A172 (cell line): ENCODE results near the gene SSTR4. TPM values are rescaled to one million over a fixed set of nuclear protein-coding genes. Genes with fewer than 3 reads are reported as not detected.

Source experiments
- DNase-seq: peaks from one replicate; pipeline ENCODE4 v3.0.0-alpha.2; 2015; ENCODE audit warnings: low spot score
- total RNA-seq: library from RNA; depleted of rRNA; stranded (reverse); fragments of >200 nt; shearing (Covaris generic); gene quantifications from 2 replicates; pipeline ENCODE4 v1.2.3, GENCODE V29; 2014

The SSTR4 gene
- total RNA-seq, 1 experiment from 2014 or later: not detected

GRCh38 chr20:23065266-23066201 lies 30.4 kb downstream of the SSTR4 start:
- no peak for DNase-seq

DNA sequence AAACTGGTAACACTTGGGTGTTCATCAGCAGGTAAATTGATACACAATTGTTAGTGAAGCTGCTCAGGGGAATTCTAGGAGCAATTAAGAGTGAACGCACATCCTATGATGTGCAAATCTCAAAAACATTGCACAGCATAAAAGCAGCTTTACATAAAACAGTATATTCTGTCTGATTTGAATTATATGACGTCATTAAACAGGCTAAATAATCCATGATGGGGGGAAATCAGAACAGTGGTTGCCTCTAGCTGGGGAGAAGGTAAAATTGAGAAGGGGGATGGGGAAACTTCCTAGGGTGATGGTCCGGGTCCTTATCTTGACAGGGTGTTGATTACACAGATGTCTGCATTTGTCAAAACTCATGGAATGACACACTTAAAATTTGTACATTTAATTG lies 31.7 kb downstream of the SSTR4 start:
- no peak for DNase-seq

- DNase-seq: no peak
Observed at GRCh38 chr20:23068283-23068682, 33.2 kb downstream of the SSTR4 start.

DNA sequence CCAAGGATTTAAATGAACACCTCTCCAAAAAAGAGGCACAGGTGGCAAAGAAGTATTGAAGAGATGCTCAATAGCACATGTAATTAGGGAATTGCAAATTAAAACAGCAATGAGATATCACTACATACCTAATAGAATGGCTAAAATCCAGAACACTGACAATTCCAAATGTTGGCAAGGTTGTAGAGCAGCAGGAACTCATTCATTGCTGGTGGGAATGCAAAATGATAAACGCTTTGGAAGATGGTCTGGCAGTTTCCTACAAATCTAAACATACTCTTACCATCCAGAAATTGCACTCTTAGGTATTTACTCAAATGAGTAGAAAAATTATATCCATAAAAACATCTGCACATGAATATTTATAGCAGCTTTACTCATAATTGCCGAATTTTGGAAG lies 34.0 kb downstream of the SSTR4 start:
- DNase-seq: no peak

DNA sequence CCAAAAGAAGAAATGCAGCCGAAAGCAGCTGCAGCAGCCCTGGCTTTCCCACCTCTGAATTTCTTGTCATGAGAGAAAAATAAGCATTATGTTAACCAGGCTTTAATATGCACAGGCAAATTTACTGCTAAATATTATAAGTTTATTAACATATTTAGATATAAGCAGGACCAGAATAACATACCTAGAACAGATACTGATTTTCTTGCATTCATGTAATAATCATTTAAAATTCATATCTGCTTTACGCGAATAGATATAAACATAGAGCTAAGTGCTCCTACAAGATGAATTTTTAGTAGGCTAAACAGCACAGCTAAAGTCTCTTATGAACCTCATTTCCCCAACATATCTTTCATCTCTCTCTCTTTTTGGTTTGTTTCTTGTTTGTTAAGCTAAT lies 36.3 kb downstream of the SSTR4 start:
- DNase-seq: no peak

- no peak for DNase-seq
Observed at GRCh38 chr20:23071996-23072395, 36.9 kb downstream of the SSTR4 start.

GRCh38 chr20:23072892-23073586 lies 37.9 kb downstream of the SSTR4 start:
- no peak for DNase-seq

DNA sequence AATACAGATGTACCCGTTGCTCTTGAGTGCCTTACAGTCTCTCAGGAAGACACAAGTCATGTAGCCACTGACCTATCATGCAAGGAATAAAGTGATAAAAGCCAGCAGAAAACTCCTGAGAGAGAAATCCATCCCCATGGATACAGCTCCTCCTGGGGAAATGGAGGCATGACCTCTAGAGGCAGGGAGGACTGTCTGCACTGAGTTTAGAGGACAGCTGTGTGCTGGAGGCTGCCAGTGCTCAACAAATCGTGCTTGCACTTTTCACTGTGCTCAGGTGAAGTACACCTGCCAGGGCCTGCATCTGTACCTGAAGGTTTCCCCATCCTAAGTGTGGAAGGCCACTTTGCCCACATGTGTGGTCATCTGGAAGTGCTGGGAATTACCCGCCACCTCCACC lies 38.9 kb downstream of the SSTR4 start:
- DNase-seq: no peak

DNA sequence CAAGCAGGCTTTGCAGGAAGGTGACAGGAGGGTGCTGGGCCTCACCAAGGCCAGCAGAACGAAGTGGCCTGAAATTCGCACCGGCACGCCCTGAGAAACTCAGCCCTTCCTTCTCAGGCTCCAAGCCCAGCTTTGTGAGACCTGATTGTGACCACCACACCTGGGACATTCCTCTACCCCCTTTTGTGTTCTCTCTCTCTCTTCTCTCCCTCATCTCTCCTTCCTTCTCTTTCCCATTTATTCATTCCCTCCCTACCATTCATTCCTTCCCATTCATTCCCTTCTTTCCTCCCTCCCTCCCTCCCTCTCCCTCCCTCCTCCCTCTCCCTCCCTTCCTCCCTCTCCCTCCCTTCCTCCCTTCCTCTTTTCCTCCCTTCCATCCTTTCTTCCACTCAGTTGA lies 42.2 kb downstream of the SSTR4 start:
- no peak for DNase-seq

GRCh38 chr20:23078351-23079015 lies 43.4 kb downstream of the SSTR4 start:
- DNase-seq: no peak

DNA sequence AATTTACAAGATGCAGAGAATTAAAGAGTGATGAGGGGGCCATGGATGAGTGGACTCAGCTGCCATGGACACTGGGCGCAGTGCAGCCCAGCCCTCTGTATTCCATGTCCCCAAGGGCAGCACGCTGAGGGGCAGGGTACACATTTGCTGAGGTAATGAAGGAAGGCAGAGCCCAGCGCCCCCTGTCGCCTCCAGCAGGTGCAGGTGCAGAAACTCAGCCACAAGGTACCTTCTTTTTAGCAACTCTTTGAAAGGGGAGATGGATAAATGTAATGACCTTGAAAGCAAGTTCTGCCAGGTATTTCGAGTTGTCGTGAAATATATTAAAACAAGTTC lies 43.9 kb downstream of the SSTR4 start:
- no peak for DNase-seq

GRCh38 chr20:23079926-23080325 lies 44.8 kb downstream of the SSTR4 start:
- no peak for DNase-seq

DNA sequence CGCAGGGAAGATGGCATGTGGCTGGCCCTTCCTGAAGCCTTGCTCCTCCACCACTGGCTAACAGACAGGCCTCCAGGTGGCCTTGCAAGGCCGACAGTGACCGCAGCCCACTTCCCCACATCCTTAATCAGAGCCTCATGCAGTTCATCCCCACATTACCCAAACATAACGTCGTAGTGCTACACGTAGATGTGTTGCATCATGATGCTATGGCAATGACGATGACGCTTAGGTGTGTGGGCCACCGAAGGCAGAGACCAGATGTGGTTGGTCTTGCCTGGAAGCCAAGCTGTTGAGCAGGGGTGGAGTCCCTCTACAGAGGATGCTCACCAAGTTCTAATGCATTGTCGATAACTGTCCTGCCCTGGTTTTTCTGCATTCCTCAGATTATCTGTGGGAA lies 45.4 kb downstream of the SSTR4 start:
- no peak for DNase-seq

DNA sequence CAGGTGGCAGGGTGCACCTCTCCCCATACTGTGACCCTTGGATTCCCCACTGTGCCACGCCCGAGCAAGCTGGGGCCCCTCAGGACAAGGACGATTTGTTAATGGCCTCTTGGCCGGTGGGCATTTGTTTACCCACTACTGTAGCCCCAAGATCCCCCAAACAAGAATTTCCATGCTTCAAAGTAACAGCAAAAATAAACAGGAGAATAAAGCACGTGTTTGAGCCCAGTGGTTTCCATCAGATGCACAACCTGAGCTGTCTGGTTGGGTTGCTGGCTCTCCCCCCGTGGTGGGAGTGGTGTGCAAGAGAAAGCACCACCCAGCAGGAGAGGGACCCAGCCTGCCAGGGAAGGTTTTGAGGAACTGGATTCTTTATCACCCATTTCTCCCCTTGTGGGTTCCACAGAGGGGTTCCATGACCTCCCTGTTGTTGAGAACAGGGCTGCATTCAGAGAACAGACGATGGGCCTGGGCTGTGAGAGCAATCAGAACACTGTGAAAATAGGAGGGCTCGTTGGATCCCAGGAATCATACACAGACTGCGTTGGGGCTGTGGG lies 46.2 kb downstream of the SSTR4 start:
- no peak for DNase-seq

- DNase-seq: no peak
Observed at GRCh38 chr20:23082846-23083552, 47.9 kb downstream of the SSTR4 start.

DNA sequence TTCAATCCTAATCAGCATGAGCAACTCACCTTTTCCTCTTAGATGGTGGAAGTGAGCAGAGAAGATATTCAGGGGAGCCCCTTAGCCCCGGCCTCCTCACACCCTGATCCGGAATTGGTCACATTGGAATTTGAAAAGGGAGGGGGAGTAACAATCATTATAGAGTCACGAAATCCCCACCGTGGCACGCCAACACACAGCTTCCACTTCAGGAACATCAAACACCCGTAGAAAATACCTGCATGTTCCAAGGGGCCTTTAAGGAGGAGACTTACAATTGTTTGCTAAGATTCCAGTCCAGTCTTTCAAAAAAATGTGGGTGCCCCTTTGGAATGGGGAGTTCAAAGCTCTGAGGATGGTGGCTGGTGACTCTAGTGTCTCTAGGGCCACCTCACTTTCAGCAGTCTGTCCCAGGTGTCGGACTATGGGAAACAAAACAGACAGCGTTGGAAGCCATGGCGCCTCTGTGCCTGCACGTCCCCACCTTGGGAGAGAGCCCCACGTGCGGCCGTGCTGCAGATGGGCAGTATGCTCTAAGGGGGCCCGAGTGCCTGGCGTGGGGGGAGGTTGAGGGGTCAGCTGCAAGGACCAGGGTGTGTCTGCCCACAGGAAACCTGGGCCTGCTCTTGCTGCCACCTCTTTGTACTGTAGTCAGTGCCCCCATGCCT lies 48.6 kb downstream of the SSTR4 start:
- DNase-seq: no peak

DNA sequence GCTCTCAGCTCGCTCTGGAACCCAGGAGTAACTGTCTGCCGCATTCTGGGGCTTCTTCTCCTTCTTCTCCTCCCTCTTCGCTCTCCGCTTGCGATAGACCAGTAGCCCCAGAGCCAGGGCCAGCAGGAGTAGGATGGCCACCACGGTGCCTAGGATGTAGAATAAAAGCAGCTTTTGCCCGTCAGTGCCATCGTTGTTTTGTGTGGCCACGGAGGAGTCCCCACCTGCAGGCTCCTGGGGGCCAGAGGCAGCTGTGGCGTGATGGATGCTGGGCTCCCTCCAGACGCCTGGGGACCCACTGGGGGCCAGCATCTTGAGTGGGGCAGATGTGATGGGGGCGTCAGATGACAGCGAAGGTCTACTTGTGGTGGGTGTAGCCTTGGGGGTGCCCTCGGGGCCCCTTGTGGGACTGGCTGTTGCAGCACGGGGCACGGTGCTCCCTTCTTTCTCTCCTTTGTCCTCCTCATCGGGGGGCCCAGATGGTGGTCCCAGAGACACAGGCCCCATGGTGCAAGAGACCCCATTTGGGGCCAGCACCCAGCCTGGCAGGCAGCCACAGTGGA lies 49.3 kb downstream of the SSTR4 start:
- no peak for DNase-seq

DNA sequence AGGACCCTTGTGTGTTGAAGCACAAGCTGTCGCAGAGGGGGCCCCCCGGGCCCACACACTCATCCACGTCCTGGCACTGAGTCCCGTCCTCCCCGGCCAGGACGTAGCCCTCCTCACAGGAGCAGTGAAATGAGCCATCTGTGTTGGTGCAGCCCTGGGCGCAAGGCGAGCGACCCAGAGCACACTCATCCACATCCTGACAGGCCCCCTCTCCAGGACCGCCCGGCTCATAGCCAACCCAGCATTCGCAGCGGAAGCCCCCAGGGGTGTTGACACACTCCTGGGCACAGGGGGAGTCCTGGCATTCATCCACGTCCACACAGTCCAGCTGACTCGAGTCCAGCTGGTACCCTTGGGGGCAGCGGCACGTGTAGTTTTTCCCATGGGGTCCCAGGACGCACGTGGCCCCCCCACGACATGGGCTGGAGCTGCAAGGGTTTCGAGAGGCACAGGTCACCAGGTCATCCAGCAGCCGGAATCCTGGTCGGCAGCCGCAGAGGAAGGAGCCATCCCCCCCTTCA lies 49.8 kb downstream of the SSTR4 start:
- DNase-seq: no peak

- no peak for DNase-seq
Observed at GRCh38 chr20:23085436-23086055, 50.4 kb downstream of the SSTR4 start.

- no peak for DNase-seq
Observed at GRCh38 chr20:23086056-23086566, 51.0 kb downstream of the SSTR4 start, which contains the start of gene CD93. CD93 (minus strand) TSS chr20:23086324; CDS start chr20:23086192, 132 bp downstream.
